Epithelial cell of proximal tubule (primary cell): ENCODE measurements around the gene PRKCQ. TPM values are rescaled to one million over a fixed set of nuclear protein-coding genes. Genes with fewer than 3 reads are reported as not detected.
"Not testable (repeated sequence)": the region's sequence is repeated elsewhere in the genome, so short reads cannot be mapped to it uniquely, and the experiment has no call there.

Experiments used
- DNase-seq: peaks from one replicate; pipeline ENCODE4 v3.0.0-alpha.2; 2011; ENCODE audit warnings: low read depth
- H3K4me3 ChIP-seq: 2 replicates; pipeline ENCODE4 v1.5.1; 2011; ENCODE audit warnings: low read depth, mild to moderate bottlenecking, low read length
- CTCF ChIP-seq: conservative IDR thresholded peaks from 2 replicates; pipeline ENCODE4 v1.5.1; 2012; ENCODE audit warnings: low read depth, mild to moderate bottlenecking, low read length
- total RNA-seq: library from RNA; depleted of rRNA; stranded (reverse); fragments of >200 nt; gene quantifications from 2 replicates; pipeline ENCODE4 v1.2.3, GENCODE V29; 2015

The PRKCQ gene
- total RNA-seq, 1 donor from 2014 or later: 6.8 TPM

GRCh38 chr10:6385665-6386064 is 194.4 kb downstream of the PRKCQ start:
- DNase-seq: no peak

GRCh38 chr10:6384847-6385246 is 195.2 kb downstream of the PRKCQ start:
- no peak for DNase-seq
- TF ChIP-seq CTCF: no peak
- no peak overlapping the region for H3K4me3 ChIP-seq

More at GRCh38 chr10:6385665-6386064, 194.4 kb downstream of the PRKCQ start:
- H3K4me3 ChIP-seq: no peak overlapping the region
- TF ChIP-seq CTCF: no peak

GRCh38 chr10:6384031-6384430 is 196.0 kb downstream of the PRKCQ start:
- DNase-seq: no peak
- no peak overlapping the region for H3K4me3 ChIP-seq
- no peak for TF ChIP-seq CTCF

- no peak for DNase-seq
- no peak for TF ChIP-seq CTCF
- no peak overlapping the region for H3K4me3 ChIP-seq
Measured at GRCh38 chr10:6383096-6383812, 196.8 kb downstream of the PRKCQ start.

GRCh38 chr10:6382081-6382480 is 198.0 kb downstream of the PRKCQ start:
- DNase-seq: no peak
- no peak for TF ChIP-seq CTCF
- H3K4me3 ChIP-seq: no peak overlapping the region

GRCh38 chr10:6380478-6380877 is 199.6 kb downstream of the PRKCQ start:
- not testable (repeated sequence) for H3K4me3 ChIP-seq

GRCh38 chr10:6379015-6379776 is 200.9 kb downstream of the PRKCQ start:
- DNase-seq: no peak
- no peak for TF ChIP-seq CTCF
- H3K4me3 ChIP-seq: no peak overlapping the region

More at GRCh38 chr10:6380478-6380877, 199.6 kb downstream of the PRKCQ start:
- DNase-seq: not testable (repeated sequence)
